GM03348 (cell line): ENCODE results near the gene SLCO3A1.

ENCODE experiments used
- DNase-seq: peaks from one replicate; pipeline ENCODE4 v3.0.0; 2012; ENCODE audit warnings: low spot score

SLCO3A1 gene

DNA sequence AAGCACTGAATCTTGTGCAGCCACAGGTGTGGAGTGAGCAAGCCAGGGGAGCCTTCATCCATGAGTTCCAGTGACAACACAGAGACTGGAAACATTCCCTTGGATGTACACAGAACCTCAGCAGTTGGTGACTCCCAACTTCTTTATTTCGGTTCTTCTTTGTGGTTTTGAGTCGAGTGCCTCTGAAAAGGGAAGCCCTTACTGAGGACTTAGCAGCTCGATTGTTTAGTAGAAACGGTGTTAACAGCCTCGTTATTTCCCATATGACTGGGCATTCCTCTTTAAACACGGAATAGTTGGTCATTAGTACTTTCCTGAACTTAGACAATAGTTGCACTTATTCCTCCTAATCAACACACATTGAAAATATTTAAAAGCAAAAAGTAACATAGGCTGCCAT, 7.7 kb downstream of the SLCO3A1 start:
- DNase-seq, result no peak

- DNase-seq, result no peak
These were observed 9.5 kb downstream of the SLCO3A1 start for GRCh38 chr15:91862891-91863504.

DNA sequence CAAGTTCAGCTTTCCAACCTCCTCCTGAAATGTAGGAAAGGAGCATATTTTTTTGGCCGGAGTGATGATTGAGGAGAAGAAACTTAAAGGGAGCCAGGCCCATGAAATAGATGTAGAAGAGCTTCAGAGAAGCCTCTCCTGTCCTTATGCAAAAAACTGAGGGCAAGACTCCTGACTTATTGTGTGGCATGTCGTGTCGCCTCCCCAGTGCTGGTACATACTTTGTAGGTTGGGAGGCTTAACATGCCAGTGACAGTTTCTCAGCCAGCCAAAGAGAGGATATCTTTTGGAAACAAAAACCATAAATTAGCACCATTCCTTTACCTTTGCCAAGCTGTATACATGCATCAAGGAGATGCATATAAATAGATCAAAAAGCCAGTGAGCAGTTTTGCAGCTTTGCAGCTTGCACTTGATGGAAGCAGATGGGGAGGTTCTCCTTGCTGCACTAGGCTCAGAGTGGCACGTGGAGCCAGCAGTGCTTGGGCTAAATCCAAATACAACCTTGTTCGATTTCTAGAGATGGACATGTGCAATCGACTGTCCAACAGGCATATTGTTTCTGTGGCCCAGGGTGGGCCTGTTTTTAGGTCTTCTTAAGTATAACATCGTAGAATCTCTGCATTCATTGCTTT, 10.2 kb downstream of the SLCO3A1 start:
- no peak for DNase-seq

DNA sequence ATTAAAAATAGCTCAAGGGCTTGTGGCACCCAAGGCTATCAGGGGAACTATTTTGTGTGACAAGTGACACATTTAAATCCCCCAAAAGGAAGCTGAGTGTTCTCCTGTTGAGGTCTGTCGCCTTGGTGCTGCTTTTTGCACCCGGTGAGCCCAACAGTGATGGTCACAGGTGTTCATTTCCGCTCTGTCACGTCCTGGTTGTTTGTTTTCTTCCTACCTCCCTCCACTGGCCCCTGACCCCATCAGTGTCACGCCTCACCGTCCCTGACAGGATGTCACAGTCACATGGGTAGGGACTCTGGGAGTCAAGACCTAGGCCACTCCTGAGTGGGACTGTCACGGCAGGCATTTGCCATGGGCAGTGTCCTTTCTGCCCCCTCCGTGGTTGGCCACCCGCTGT, 11.2 kb downstream of the SLCO3A1 start:
- DNase-seq, result no peak

DNA sequence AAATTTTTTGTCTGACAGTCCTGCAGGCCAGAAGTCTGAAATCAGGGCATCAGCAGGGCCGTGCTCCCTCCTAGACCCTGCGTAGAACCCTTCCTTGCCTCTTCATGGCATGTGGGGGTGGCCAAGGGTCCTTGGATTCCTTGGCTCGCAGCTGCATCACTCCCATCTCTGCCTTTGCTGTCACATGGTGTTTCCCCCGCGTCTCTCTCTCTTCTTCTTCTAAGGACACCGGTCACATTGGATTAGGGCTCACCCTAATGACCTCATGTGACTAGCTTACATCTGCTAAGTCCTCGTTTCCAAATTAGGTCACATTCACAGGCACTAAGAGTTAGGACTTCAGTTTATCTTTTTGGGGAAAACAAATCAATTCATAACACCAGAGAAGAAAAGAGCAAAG, 12.0 kb downstream of the SLCO3A1 start:
- DNase-seq, result no peak

DNA sequence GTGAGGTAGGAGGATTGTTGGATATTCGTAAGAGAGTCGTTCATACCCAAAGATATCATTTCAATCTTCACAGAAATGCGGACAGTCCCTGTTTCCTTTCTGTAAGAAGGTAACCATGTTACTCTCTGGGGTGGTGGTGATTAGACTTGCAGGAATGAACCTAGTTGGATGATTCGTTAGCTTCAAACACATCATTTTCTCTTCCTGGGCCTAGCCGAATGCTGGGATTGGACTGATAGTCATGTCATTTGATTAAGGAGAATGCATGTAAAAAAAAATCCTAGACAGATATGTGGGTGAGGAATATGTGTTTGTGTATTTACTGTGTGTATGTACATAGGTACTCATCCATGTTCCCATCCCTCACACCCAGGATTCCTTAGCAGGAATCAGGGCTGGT, 12.4 kb downstream of the SLCO3A1 start:
- DNase-seq, result peak; percentile 23

GRCh38 chr15:91866371-91866905, 12.9 kb downstream of the SLCO3A1 start:
- DNase-seq, result peak; percentile 39

- peak; percentile 39 for DNase-seq
These were observed 13.5 kb downstream of the SLCO3A1 start for GRCh38 chr15:91866971-91867372.

DNA sequence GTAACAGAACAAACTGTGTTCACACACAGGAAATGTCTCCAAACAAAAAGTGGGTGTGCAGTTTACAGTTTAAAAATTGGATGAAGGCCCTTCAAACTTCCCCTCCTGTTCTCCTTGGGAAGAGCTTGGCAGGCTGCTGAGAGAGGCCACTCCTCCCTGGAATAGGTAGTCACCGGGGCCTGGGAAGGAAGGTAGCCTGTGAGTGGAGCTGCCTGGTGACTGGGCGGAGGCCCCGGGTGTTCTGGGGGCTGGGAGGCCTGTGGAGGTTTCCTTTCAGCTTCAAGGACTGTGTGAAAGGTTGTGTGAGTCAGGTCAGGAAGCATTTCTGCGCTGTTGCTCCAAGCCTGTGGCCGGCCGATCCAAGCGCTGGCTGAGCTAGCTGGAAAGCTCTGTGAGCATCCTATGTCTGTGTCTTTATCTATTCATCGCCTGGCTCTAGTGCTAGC, 14.1 kb downstream of the SLCO3A1 start:
- peak; percentile 88 for DNase-seq

- no peak for DNase-seq
These were observed 17.5 kb downstream of the SLCO3A1 start for GRCh38 chr15:91870876-91871537.

DNA sequence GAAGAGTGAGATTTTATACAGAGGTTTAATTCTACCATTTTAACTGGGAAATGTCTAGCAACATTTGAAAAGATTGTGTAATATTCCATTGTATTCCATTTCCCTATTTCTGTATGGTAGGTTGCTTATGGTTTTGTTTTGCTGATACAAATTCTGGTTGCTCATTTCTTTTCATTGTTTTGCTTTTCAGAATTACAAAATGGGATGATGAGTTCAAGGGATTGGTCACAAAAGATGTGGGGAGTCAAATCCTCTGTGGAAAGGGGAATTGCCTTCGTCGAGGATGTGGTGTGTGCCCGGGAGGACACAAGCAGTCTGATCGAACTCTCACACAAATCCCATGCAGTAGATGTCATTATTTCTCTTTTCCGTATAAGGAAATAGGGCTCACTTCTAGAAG, 18.3 kb downstream of the SLCO3A1 start:
- DNase-seq, result no peak

DNA sequence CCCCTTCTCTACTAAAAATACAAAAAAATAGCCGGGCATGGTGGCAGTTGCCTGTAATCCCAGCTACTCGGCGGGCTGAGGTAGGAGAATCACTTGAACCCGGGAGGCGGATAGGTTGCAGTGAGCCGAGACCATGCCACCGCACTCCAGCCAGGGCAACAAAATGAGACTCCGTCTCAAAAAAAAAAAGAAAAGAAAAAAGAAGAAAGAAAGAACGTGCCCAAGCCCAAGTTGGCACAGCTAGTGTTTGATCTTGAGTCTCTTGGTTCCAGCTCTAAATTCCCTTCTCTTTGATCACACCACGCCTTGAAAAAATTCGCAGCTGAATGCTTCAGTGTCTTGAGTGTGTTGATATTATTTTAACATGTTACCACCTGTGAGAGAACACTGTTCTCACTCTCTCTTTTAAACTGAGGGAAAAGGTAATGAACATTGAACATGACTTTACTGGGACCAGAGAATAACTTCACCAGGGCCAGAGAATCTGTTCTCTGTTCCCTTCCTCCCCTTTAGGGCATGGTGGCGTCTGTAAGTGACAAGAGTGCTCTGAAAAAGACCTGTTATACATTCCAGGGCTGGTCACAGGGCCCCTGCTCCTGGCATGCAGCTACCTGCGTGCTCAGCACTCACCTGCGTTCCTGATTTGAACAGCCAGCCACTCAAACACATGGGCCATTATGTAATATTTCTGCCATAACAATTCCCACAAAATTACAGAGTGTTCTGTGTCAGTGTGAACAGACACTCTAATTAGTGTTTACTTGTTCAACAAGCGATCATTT, 19.0 kb downstream of the SLCO3A1 start:
- no peak for DNase-seq

DNA sequence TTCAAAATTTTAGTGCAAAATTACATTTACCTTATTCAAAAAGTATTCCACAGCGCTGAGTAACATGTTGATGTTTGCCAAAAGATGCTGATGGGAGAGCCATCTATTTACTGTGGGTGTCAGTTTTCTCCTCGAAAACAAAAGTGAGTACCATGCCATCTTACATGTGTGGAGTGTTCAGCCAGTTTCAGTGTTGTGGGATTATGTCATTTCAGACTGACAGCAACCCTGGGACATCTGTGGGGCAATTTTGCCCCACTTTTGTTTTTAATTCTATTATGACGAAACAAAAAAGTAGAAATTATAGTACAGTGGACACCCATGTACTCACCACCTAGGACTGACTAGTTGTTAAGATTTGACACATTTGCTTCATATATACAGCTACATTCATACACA, 19.6 kb downstream of the SLCO3A1 start:
- DNase-seq, result no peak

DNA sequence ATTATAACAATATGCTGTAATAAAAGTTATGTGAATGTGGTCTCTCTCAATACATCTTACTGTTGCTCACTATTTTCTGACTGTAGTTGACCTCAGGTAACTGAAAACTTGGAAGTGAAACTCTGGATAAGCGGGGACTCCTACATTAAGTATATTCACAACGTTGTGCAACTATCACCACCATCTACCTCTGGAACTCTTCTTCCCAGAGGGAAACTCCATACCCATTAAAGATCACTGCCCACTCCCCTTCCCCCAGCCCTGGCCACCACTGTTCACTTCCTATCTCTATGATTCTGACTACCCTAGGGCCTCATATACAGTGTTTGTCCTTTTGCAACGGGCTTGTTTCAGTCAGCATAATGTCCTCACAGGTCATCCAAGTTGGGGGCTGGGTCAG, 20.7 kb downstream of the SLCO3A1 start:
- DNase-seq, result no peak

GRCh38 chr15:91874992-91875660, 21.6 kb downstream of the SLCO3A1 start:
- DNase-seq, result no peak

DNA sequence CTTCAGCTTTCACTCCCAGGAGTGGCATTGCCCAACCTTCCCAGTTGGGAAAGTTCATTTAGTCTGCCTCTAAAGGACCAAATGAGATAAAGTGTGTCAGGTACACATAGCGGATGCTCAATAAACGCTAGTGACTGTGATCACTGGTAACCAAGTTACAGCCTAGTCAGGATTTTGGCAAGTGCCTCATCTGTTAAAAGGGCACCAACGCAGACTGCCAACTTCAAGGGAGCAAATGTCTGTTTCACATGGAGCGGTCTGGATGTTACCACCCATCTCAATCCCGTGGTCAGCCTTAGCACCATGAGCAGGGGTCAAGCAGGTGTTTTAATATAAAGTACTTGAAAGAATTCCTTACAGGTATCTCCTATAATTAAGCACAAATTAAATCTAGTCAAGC, 22.7 kb downstream of the SLCO3A1 start:
- no peak for DNase-seq

GRCh38 chr15:91878319-91878870, 24.9 kb downstream of the SLCO3A1 start:
- no peak for DNase-seq

- DNase-seq, result no peak
These were observed 25.6 kb downstream of the SLCO3A1 start for GRCh38 chr15:91879158-91879557.

- no peak for DNase-seq
These were observed 26.9 kb downstream of the SLCO3A1 start for GRCh38 chr15:91880373-91880772.

DNA sequence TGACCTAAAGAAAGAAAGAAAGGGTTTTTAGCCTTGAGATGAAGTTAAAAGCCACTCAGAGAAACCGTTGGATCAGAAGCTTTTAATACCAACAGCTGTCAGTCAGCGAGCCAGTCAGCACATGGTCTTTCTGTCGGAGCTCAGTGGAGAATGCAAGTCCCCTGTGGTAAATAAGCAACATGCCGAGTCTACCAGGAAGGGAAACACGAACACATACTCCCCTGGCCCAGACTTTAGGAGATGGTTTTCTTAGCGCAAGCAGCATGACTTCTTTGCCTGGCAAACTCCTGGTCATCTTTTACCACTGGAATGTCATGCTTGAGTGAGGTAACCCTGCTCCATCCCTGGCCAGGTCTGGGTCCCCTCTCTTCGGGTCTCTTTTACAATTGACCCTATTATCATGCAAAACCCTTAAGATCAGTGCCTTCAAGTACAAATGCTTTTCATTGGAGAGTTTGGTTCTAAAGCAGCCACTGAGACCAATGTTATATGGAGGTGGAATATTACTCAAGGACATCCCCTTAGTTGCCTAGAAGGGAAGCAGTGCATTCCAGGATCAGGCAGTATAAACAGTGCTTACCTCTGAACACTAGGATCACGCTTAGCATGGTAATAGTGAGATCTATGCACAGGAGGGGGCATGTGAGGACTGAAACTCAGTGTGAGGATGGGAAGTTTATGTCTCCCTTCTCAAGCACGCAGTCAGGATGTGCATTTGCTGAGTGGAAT, 28.2 kb downstream of the SLCO3A1 start:
- DNase-seq, result no peak
